K562 (cell line): Measurements from ENCODE around the gene ANKRD13D. TPM values are rescaled to one million over a fixed set of nuclear protein-coding genes. Genes with fewer than 3 reads are reported as not detected.

Experiments used
- EP300 ChIP-seq: IDR thresholded peaks from 2 replicates; pipeline ENCODE4 v1.6.1; 2012; ENCODE audit warnings: low read length, improper control_type of control experiment
- ETV6 ChIP-seq, 3 experiments: fragments of 150-350 bp in 1 of 3; sonication (generic) in 1 of 3; formaldehyde crosslinking in 1 of 3; IDR thresholded peaks; 2 replicates each; pipeline versions ENCODE4 v1.6.1 to v1.8.0; 2014 to 2022; ENCODE audit warnings: borderline replicate concordance in 2 of 3, low read depth in 2 of 3, antibody characterized with exemption in 1 of 3, low read length in 1 of 3, mild to moderate bottlenecking in 1 of 3, missing genetic modification reagents in 1 of 3
- KLF1 ChIP-seq: fragments of 450-650 bp; IDR thresholded peaks from 2 replicates; pipeline ENCODE4 v1.6.1; 2016; ENCODE audit warnings: missing genetic modification characterization, missing compliant biosample characterization
- MAFF ChIP-seq: IDR thresholded peaks from 2 replicates; pipeline ENCODE4 v1.6.1; 2012; ENCODE audit warnings: low read length, improper control_type of control experiment
- MYNN ChIP-seq, 2 experiments: sonication (generic); formaldehyde crosslinking in 1 of 2; IDR thresholded peaks; 2 replicates each; pipeline versions ENCODE4 v1.5.0 to v1.6.1; 2016 to 2020; ENCODE audit warnings: antibody characterized with exemption in 1 of 2, missing genetic modification reagents in 1 of 2
- NR2C2 ChIP-seq, 2 experiments: fragments of 200-800 bp in 1 of 2; sonication (Bioruptor generic) in 1 of 2; sonication (generic) in 1 of 2; formaldehyde crosslinking in 1 of 2; IDR thresholded peaks; 2 replicates each; pipeline versions ENCODE4 v1.6.1 to v1.8.0; 2016 to 2022; ENCODE audit warnings: mild to moderate bottlenecking in 1 of 2, missing compliant biosample characterization in 1 of 2, missing genetic modification characterization in 1 of 2, missing genetic modification reagents in 1 of 2
- PML ChIP-seq: IDR thresholded peaks from 2 replicates; pipeline ENCODE4 v1.6.1; 2012; ENCODE audit warnings: low read length, inconsistent platforms
- PTTG1 ChIP-seq: fragments of 450-650 bp; IDR thresholded peaks from 2 replicates; pipeline ENCODE4 v1.6.1; 2016; ENCODE audit warnings: low read depth, mild to moderate bottlenecking, missing genetic modification characterization, missing compliant biosample characterization
- RFX5 ChIP-seq: IDR thresholded peaks from 2 replicates; pipeline ENCODE4 v1.6.1; 2011; ENCODE audit warnings: low read depth, mild to moderate bottlenecking, improper control_type of control experiment, low read length
- RFX7 ChIP-seq: fragments of 250-450 bp; sonication (Bioruptor Pico); IDR thresholded peaks from 2 replicates; pipeline ENCODE4 v1.5.1; 2021; ENCODE audit warnings: mild to moderate bottlenecking
- SIX5 ChIP-seq, 2 experiments: IDR thresholded peaks; 2 replicates each; pipeline ENCODE4 v1.6.1; 2011; ENCODE audit warnings: low read length in 2 of 2, borderline replicate concordance in 1 of 2, low read depth in 1 of 2, mild to moderate bottlenecking in 1 of 2, moderate library complexity in 1 of 2; ENCODE audit not compliant: insufficient read depth in 1 of 2
- SMAD2 ChIP-seq: fragments of 150-350 bp; IDR thresholded peaks from 2 replicates; pipeline ENCODE4 v1.6.1; 2014; ENCODE audit warnings: low read depth, mild to moderate bottlenecking, low read length
- ZNF431 ChIP-seq: sonication (generic); formaldehyde crosslinking; IDR thresholded peaks from 2 replicates; pipeline ENCODE4 v1.8.0; 2022; ENCODE audit warnings: mild to moderate bottlenecking, missing genetic modification reagents
- polyA plus RNA-seq, 8 experiments: library from polyadenylated mRNA; depleted of rRNA in 4 of 8; stranded (reverse) in 5 of 8; unstranded in 3 of 8; fragments of >200 nt; fragmentation: Nextera tagmentation in 2 of 8; fragmentation: Illumina TruSeq in 1 of 8; extraction: Ambion mirVana in 2 of 8; extraction: Trizol in 1 of 8; gene quantifications; 2 replicates each; pipeline versions ENCODE4 v1.2.1 to v1.2.3, GENCODE V29; 2011 to 2014; ENCODE audit warnings: inconsistent platforms in 1 of 8, missing spikeins in 1 of 8
- total RNA-seq, 7 experiments: library from RNA; depleted of rRNA in 6 of 7; stranded (reverse); fragments of >200 nt in 6 of 7; fragmentation: Illumina TruSeq in 2 of 7; extraction: Trizol in 2 of 7; gene quantifications; 2 replicates each; pipeline versions ENCODE4 v1.2.1 to v1.2.3, GENCODE V29; 2011 to 2021; ENCODE audit warnings: low replicate concordance in 1 of 7
- TF ChIP-seq, protein P1 (sequence below), 2 experiments: fragments of 450-650 bp; conservative IDR thresholded peaks; 2 replicates each; pipeline ENCODE4 v1.6.1; 2017; ENCODE audit warnings: mild to moderate bottlenecking in 2 of 2, moderate library complexity in 2 of 2
- TF ChIP-seq, protein P2 (sequence below): fragments of 450-650 bp; formaldehyde crosslinking; IDR thresholded peaks from 2 replicates; pipeline ENCODE4 v1.4.0; 2022; ENCODE audit warnings: missing genetic modification characterization
- TF ChIP-seq, protein P3 (sequence below): fragments of 200-800 bp; sonication (Bioruptor generic); IDR thresholded peaks from 2 replicates; pipeline ENCODE4 v1.6.1; 2017; ENCODE audit warnings: missing genetic modification characterization, missing compliant biosample characterization
- TF ChIP-seq, protein P4 (sequence below): fragments of 450-650 bp; IDR thresholded peaks from 2 replicates; pipeline ENCODE4 v1.6.1; 2016; ENCODE audit warnings: borderline replicate concordance

The ANKRD13D gene
- total and polyA plus RNA-seq, 9 of the 15 experiments (the other 6 are each of a cell fraction or from before 2014, with no cell fraction given), result 0.94 to 40.9 (median 22.4) TPM

DNA sequence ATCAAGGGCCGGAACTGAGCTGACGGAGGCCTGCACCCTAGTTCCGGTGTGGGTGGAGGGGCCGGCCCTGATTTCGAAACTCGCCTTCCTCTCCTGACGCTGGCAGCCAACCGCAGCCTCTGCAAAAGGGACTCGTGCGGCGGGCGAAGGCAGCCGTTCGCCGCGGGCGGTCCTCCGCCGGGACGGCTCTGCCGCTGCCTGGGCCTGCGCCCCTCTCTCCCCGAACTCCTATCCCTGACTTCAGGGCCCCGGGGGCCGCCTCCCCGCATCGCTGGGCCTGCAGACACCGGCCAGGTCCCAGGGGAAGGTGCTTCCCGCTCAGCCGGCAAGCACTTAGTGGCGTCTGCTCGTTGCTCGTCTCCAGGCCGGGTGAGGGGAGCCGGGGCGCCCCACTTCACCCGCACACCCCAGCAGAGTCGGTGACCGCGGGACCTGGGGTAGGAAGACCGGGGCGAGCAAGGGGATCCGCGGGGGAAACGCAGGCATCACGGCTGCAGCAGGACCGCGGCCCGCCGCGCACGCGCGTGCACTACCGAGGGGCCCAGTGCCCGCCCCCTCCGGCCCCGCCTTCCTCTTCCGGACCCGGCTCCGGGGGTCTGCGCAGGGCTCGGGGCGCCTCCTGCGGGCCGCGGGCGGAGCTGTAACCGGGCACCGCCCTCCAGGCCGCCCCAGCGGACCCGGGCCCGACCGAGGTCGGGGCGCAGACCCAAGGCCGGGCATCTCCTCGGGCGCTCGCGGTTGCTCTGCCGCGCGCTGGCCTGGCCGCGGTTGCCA is 464 bp upstream of the ANKRD13D start (continued):
- TF ChIP-seq, protein P1, sequence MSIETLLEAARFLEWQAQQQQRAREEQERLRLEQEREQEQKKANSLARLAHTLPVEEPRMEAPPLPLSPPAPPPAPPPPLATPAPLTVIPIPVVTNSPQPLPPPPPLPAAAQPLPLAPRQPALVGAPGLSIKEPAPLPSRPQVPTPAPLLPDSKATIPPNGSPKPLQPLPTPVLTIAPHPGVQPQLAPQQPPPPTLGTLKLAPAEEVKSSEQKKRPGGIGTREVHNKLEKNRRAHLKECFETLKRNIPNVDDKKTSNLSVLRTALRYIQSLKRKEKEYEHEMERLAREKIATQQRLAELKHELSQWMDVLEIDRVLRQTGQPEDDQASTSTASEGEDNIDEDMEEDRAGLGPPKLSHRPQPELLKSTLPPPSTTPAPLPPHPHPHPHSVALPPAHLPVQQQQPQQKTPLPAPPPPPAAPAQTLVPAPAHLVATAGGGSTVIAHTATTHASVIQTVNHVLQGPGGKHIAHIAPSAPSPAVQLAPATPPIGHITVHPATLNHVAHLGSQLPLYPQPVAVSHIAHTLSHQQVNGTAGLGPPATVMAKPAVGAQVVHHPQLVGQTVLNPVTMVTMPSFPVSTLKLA (conservative IDR thresholded peaks at IDR 0.05), result peak in 1 of 2 experiments; percentile 81; a peak in 3 of 4 replicates
- peak; percentile 76; the same call in 1 of the 2 replicates for TF ChIP-seq PML
- no peak for TF ChIP-seq MAFF
- TF ChIP-seq SMAD2, result no peak
- TF ChIP-seq MYNN (IDR thresholded peaks at IDR 0.05), result no peak; the same call in 1 of the 2 replicates
- TF ChIP-seq MYNN (CRISPR knock-in tag; IDR thresholded peaks at IDR 0.05), result no peak
- TF ChIP-seq KLF1 (tag), result no peak
- no peak for TF ChIP-seq RFX5
- TF ChIP-seq ZNF431 (CRISPR knock-in tag), result 0 out of 2 replicates have a peak, but pooled peaks have one; percentile 47
- TF ChIP-seq NR2C2 (CRISPR knock-in tag; IDR thresholded peaks at IDR 0.05), result peak; percentile 61; the same call in 1 of the 2 replicates
- peak; percentile 42; the same call in 1 of the 2 replicates for TF ChIP-seq NR2C2 (tag; IDR thresholded peaks at IDR 0.05)
- 0 out of 4 replicates have a peak, but pooled peaks of 1 of the 2 experiments have one; percentile 56 for TF ChIP-seq ETV6 (IDR thresholded peaks at IDR 0.05; ENCODE audit: borderline replicate concordance in 1 of 2, low read depth in 2 of 2, low read length in 1 of 2)
- no peak for TF ChIP-seq ETV6 (CRISPR knock-in tag; IDR thresholded peaks at IDR 0.05; ENCODE audit: borderline replicate concordance)
- TF ChIP-seq, protein P2, sequence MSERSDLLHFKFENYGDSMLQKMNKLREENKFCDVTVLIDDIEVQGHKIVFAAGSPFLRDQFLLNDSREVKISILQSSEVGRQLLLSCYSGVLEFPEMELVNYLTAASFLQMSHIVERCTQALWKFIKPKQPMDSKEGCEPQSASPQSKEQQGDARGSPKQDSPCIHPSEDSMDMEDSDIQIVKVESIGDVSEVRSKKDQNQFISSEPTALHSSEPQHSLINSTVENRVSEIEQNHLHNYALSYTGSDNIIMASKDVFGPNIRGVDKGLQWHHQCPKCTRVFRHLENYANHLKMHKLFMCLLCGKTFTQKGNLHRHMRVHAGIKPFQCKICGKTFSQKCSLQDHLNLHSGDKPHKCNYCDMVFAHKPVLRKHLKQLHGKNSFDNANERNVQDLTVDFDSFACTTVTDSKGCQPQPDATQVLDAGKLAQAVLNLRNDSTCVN (CRISPR knock-in tag), result no peak
- no peak for TF ChIP-seq RFX7 (CRISPR knock-in tag)
- TF ChIP-seq, protein P3, sequence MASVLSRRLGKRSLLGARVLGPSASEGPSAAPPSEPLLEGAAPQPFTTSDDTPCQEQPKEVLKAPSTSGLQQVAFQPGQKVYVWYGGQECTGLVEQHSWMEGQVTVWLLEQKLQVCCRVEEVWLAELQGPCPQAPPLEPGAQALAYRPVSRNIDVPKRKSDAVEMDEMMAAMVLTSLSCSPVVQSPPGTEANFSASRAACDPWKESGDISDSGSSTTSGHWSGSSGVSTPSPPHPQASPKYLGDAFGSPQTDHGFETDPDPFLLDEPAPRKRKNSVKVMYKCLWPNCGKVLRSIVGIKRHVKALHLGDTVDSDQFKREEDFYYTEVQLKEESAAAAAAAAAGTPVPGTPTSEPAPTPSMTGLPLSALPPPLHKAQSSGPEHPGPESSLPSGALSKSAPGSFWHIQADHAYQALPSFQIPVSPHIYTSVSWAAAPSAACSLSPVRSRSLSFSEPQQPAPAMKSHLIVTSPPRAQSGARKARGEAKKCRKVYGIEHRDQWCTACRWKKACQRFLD (CRISPR knock-in tag), result peak; percentile 69; the same call in 1 of the 2 replicates
- TF ChIP-seq SIX5 (IDR thresholded peaks at IDR 0.05; ENCODE audit: borderline replicate concordance in 1 of 2, insufficient read depth in 1 of 2, low read depth in 1 of 2, low read length in 2 of 2), result no peak
- TF ChIP-seq, protein P4, sequence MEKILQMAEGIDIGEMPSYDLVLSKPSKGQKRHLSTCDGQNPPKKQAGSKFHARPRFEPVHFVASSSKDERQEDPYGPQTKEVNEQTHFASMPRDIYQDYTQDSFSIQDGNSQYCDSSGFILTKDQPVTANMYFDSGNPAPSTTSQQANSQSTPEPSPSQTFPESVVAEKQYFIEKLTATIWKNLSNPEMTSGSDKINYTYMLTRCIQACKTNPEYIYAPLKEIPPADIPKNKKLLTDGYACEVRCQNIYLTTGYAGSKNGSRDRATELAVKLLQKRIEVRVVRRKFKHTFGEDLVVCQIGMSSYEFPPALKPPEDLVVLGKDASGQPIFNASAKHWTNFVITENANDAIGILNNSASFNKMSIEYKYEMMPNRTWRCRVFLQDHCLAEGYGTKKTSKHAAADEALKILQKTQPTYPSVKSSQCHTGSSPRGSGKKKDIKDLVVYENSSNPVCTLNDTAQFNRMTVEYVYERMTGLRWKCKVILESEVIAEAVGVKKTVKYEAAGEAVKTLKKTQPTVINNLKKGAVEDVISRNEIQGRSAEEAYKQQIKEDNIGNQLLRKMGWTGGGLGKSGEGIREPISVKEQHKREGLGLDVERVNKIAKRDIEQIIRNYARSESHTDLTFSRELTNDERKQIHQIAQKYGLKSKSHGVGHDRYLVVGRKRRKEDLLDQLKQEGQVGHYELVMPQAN, result peak; percentile 54
- peak; percentile 73 for TF ChIP-seq EP300
- TF ChIP-seq PTTG1 (tag), result no peak
